Natural killer cell treated with Interleukin-12 subunit alpha and Interleukin-12 subunit beta and Interleukin-15 and Interleukin-18, amount 100 ng/mL, for 72 hours (primary cell): ENCODE data around the gene NETO1. TPM values are rescaled to one million over a fixed set of nuclear protein-coding genes. Genes with fewer than 3 reads are reported as not detected.

Experiments used
- ATAC-seq, 2 donors: fragments of 150-1000 bp; cut with Tn5 transposase in 1 of 2; sonication (Bioruptor Pico), chemical (Tn5 transposase) in 1 of 2; 2 replicates each; pipeline ENCODE4 v1.10.0; 2021
- DNase-seq: peaks from one replicate; pipeline ENCODE4 v3.0.0; 2022; ENCODE audit warnings: low spot score
- H3K27ac Mint-ChIP-seq, 2 donors: 1 replicate in 1 of 2; 2 replicates in 1 of 2; pipeline ENCODE4 v1.8.0; 2022; ENCODE audit warnings: mixed read lengths in 2 of 2, mild to moderate bottlenecking in 1 of 2, moderate library complexity in 1 of 2
- H3K27me3 Mint-ChIP-seq, 2 donors: 1 replicate in 1 of 2; 2 replicates in 1 of 2; pipeline ENCODE4 v1.8.0; 2022; ENCODE audit warnings: mixed read lengths in 2 of 2
- H3K36me3 Mint-ChIP-seq: one replicate; pipeline ENCODE4 v1.8.0; 2022; ENCODE audit warnings: mixed read lengths
- H3K4me1 Mint-ChIP-seq, 2 donors: 1 replicate in 1 of 2; 2 replicates in 1 of 2; pipeline ENCODE4 v1.8.0; 2022; ENCODE audit warnings: low read depth in 2 of 2, mixed read lengths in 2 of 2, mild to moderate bottlenecking in 1 of 2
- H3K4me3 Mint-ChIP-seq: one replicate; pipeline ENCODE4 v1.8.0; 2022; ENCODE audit warnings: mixed read lengths
- H3K9me3 Mint-ChIP-seq: 2 replicates; pipeline ENCODE4 v1.8.0; 2022; ENCODE audit warnings: mixed read lengths
- total RNA-seq, 2 donors: library from RNA; stranded (reverse); gene quantifications; one replicate each; pipeline ENCODE4 v1.2.3, GENCODE V29; 2022

NETO1 gene, protein sequence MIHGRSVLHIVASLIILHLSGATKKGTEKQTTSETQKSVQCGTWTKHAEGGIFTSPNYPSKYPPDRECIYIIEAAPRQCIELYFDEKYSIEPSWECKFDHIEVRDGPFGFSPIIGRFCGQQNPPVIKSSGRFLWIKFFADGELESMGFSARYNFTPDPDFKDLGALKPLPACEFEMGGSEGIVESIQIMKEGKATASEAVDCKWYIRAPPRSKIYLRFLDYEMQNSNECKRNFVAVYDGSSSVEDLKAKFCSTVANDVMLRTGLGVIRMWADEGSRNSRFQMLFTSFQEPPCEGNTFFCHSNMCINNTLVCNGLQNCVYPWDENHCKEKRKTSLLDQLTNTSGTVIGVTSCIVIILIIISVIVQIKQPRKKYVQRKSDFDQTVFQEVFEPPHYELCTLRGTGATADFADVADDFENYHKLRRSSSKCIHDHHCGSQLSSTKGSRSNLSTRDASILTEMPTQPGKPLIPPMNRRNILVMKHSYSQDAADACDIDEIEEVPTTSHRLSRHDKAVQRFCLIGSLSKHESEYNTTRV
- total RNA-seq = not detected

- Mint-ChIP-seq H3K4me1 (no peaks in the 10 kb centered on the region), H3K27me3 (peaks cover 15 to 20% of the 10 kb centered on the region in 2 donors), H3K27ac (no peak within 1 kb of the TSS), H3K36me3 (peaks cover 13% of the 10 kb centered on the region), H3K9me3 (peaks cover 3% of the 10 kb centered on the region), H3K4me3 (no peak within 1 kb of the TSS)
- ATAC-seq (no peak), DNase-seq (no peak)
Measured at GRCh38 chr18:72867746-72868584, at the start of gene NETO1. TSS of gene NETO1 (minus strand) at chr18:72867987. CDS start at chr18:72867291, 696 bp downstream.

DNA sequence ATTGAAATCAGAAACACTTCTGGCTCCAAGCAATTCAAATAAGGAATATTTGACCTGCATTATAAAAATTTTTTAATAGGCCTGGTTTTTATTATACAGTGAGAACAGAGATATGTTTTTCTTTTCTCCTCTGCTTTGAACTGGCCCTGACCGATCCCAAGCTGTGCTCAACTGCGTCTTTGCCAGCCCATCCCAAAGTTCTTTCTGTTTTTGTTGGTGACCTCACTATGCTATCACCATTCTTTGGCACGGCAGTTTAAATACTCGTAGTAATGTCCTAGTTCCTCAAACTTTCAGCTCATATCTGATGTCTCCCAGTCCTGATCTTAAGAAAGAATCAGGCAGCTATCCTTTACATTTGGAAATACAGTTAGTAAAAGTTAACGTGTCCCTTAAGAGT lies 42.3 kb upstream of the NETO1 start:
- H3K4me3 Mint-ChIP-seq = no peak overlapping the region
- no peaks in the 10 kb centered on the region for H3K9me3 Mint-ChIP-seq
- no peak for DNase-seq

GRCh38 chr18:72908181-72908580 lies 40.4 kb upstream of the NETO1 start:
- Mint-ChIP-seq H3K4me1 (no peaks in the 10 kb centered on the region), H3K4me3 (no peak overlapping the region), H3K27ac (no peak overlapping the region), H3K36me3 (no peaks in the 10 kb centered on the region), H3K27me3 (no peaks in the 10 kb centered on the region), H3K9me3 (peaks cover 2% of the 10 kb centered on the region)
- DNase-seq (no peak), ATAC-seq (no peak)

More for the DNA sequence above, 42.3 kb upstream of the NETO1 start:
- no peak overlapping the region for H3K27ac Mint-ChIP-seq
- H3K27me3 Mint-ChIP-seq = no peaks in the 10 kb centered on the region
- H3K36me3 Mint-ChIP-seq = no peaks in the 10 kb centered on the region
- ATAC-seq = no peak
- no peaks in the 10 kb centered on the region for H3K4me1 Mint-ChIP-seq

- Mint-ChIP-seq H3K27me3 (no peaks in the 10 kb centered on the region), H3K9me3 (peaks cover 4% of the 10 kb centered on the region), H3K36me3 (no peaks in the 10 kb centered on the region), H3K4me3 (no peak overlapping the region), H3K4me1 (no peaks in the 10 kb centered on the region), H3K27ac (no peak overlapping the region)
- no peak for ATAC-seq
- DNase-seq = no peak
Measured at GRCh38 chr18:72903033-72903432, 35.2 kb upstream of the NETO1 start.

- Mint-ChIP-seq H3K4me1 (no peaks in the 10 kb centered on the region), H3K4me3 (no peak overlapping the region), H3K27me3 (no peaks in the 10 kb centered on the region), H3K9me3 (peaks cover 4% of the 10 kb centered on the region), H3K36me3 (no peaks in the 10 kb centered on the region), H3K27ac (no peak overlapping the region)
- ATAC-seq (no peak), DNase-seq (no peak)
Measured at GRCh38 chr18:72899338-72899737, 31.6 kb upstream of the NETO1 start.

DNA sequence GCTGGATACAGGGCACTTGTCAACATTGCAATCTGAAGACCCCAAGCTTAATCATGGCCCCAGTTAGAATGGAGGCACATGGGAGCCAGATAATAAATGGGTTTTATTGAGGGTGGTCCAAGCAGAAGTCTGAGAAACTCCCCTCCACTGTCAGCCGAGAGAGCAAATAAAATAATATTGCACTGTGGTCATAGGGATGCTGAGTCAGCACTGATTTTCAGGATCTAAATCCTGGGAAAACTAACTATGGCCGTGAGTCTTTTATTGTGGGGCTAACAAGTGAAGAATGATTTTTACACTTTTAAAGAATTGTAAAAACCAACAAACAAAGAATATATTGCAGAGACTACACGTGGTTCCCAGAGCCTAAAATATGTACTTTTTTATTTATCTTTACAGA lies 31.1 kb upstream of the NETO1 start:
- H3K36me3 Mint-ChIP-seq = no peaks in the 10 kb centered on the region
- DNase-seq = no peak
- no peaks in the 10 kb centered on the region for H3K4me1 Mint-ChIP-seq
- no peaks in the 10 kb centered on the region for H3K27me3 Mint-ChIP-seq
- peaks cover 4% of the 10 kb centered on the region for H3K9me3 Mint-ChIP-seq
- no peak overlapping the region for H3K4me3 Mint-ChIP-seq
- no peak overlapping the region for H3K27ac Mint-ChIP-seq
- no peak for ATAC-seq

DNA sequence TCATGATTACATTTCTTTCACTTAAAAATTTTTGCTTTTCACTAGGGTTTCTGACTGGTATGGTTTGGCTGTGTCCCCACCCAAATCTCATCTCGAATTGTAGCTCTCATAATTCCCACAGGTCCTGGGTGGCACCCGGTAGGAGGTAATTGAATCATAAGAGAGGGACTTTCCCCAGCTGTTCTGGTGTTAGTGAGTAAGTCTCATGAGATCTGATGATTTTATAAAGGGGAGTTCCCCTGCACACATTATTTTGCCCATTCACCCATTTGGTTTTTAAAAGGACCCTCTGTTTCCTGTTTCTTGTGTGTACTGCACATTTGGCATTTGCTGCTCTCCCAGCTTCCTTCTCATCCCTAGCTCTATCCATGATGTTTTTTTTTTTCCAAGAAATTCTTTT lies 27.8 kb upstream of the NETO1 start:
- Mint-ChIP-seq H3K4me1 (no peaks in the 10 kb centered on the region), H3K27me3 (no peaks in the 10 kb centered on the region), H3K27ac (no peak overlapping the region), H3K4me3 (no peak overlapping the region), H3K36me3 (no peaks in the 10 kb centered on the region), H3K9me3 (no peaks in the 10 kb centered on the region)
- ATAC-seq = no peak
- DNase-seq = no peak

DNA sequence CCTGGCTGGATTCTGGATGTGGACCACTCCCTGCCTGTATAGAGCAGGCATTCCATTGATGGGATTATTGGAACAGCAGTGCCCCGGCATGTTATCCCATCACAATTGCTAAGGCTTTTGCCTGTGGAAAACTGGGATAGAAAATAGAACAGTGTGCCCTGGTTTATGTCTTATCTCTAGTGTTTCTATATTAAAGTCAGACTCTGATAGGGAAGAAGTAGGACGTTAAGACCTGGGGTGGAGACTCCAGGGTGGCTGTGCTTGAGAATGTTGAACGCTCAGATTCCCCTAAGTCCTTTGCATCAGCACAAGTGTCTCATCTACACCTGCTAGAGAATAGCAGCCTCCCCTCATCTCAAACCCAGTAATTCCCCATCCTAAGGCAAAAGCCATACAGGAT lies 10.8 kb upstream of the NETO1 start:
- H3K27me3 Mint-ChIP-seq = no peaks in the 10 kb centered on the region
- no peaks in the 10 kb centered on the region for H3K36me3 Mint-ChIP-seq
- DNase-seq = no peak
- no peak for ATAC-seq
- H3K27ac Mint-ChIP-seq = no peak overlapping the region
- H3K9me3 Mint-ChIP-seq = peaks cover 7% of the 10 kb centered on the region
- H3K4me3 Mint-ChIP-seq = no peak overlapping the region
- no peaks in the 10 kb centered on the region for H3K4me1 Mint-ChIP-seq

DNA sequence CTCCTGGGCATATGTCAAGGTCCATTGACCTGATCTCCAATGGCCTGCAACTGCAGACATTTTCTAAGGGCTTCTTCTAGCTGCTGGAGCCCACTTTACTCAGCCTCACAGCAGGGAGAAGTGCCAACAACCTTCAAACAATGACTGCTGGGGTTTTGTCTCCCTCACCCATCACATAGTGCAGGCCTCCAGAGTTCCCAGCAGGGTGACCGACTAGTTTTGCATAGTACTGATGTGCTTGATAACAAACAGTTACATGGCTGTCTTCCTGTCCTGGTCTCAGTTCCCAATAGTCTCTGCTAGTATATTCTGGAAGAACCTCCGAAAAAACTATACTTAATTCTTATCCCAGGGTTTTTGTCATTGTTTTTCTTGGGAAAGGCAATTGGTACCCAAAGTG lies 10.4 kb upstream of the NETO1 start:
- Mint-ChIP-seq H3K9me3 (peaks cover 3% of the 10 kb centered on the region), H3K27ac (no peak overlapping the region), H3K27me3 (no peaks in the 10 kb centered on the region), H3K36me3 (no peaks in the 10 kb centered on the region), H3K4me1 (no peaks in the 10 kb centered on the region), H3K4me3 (no peak overlapping the region)
- ATAC-seq (no peak), DNase-seq (no peak)

DNA sequence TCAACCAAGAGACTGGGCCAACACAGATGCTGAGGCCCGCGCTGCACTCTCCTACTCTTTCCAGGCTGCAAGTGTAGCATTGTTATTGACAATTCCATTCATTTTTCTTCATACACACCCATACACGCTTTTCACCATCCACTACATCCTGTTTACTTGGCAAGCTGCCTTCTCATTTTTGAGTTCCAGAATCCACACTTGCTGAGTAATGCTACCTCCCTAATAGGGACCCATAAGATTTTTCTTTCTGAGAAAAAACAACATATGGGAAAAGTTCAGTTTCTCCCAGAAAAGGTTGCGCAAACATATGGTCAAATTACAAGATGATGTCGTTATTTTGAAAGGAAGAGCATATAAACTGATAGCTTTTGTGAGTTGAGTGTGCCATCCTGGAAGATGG lies 3.3 kb upstream of the NETO1 start:
- H3K9me3 Mint-ChIP-seq = peaks cover 7% of the 10 kb centered on the region
- no peak overlapping the region for H3K27ac Mint-ChIP-seq
- ATAC-seq (no peak), DNase-seq (no peak)
- H3K4me3 Mint-ChIP-seq = no peak overlapping the region
- no peaks in the 10 kb centered on the region for H3K4me1 Mint-ChIP-seq
- peaks cover 13% of the 10 kb centered on the region for H3K36me3 Mint-ChIP-seq
- H3K27me3 Mint-ChIP-seq = peaks cover 11 to 17% of the 10 kb centered on the region in 2 donors

DNA sequence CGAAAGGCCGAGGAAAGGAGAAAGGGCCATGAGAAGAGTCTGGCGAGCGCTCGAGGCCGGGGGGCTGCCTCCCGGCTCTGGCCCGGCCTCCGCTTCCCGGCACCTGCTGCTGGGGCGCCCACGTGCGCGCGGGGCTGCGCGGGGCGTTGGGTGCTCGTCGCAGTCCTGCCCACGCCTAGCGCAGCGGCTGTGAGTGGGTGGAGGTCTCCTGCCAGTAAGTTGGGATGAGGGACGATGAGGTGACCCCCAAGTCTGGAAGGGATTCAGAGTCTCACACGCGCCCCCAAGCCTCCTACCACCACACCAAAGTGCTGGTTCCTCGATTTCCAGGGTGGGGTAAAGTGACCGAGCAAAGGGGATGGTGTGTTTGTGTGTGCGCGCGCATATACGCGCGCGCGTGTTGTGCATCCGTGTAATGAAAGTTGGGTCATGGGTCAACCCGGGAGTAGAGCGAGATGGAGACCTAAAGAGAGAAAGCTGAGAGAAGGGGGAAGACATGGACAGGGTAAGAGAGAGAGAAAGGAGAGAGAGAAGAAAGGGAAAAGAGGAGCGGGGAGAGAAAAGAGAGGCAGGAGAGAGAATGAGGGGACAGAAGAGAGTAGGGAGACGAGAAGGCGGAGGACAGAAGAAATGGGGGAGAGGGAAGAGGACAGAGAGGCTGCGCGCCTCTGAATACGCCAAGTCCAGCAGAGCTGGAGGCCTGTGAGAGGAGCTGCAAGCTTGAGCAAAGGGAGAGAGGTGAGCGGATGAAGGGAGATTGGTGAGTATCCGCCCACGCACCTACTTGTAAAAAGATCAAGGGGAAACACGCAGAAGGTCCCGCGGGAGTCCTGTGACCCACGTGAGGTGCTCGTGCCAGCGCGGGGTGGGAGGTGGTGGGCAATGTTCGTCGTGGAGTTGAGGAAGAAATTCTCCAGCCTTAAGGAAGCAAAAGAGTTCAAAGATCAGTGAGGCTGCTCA lies 1.7 kb upstream of the NETO1 start:
- peaks cover 13% of the 10 kb centered on the region for H3K36me3 Mint-ChIP-seq
- no peak for ATAC-seq
- H3K27ac Mint-ChIP-seq = no peak overlapping the region
- H3K4me3 Mint-ChIP-seq = no peak overlapping the region
- no peaks in the 10 kb centered on the region for H3K4me1 Mint-ChIP-seq
- DNase-seq = no peak
- peaks cover 15 to 20% of the 10 kb centered on the region in 2 donors for H3K27me3 Mint-ChIP-seq
- peaks cover 3% of the 10 kb centered on the region for H3K9me3 Mint-ChIP-seq

DNA sequence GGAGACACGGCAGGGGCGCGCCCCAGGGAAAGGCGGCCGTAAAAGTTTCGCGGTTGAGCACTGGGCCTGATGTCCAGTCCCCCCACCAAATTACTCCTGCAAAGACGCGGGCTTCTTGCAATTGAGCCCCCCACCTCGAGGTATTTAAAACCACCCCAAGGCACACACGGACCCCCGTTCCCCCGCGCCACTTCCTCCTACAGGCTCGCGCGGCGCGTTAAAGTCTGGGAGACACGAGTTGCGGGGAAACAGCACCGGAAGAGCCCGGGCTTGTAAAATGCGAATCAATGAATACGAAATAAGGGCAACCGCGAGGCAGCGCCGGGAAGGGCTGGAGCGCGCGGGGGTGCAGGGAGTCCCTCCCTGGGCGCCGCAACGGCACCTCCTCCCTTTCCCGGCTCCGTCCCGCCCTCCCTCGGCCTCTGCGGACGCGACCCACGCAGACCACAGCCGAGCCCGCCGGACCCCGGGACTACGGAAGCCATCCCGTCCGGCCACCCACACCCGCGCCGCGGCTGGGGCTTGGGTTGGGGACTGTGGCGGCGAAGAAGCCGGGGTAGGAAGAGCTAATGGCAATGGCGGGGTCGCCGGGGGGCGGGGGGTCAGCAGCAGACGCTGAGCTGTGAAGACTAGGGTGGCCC lies 918 bp upstream of the NETO1 start:
- DNase-seq (no peak), ATAC-seq (no peak)
- H3K4me1 Mint-ChIP-seq = no peaks in the 10 kb centered on the region
- no peak overlapping the region for H3K27ac Mint-ChIP-seq
- peaks cover 3% of the 10 kb centered on the region for H3K9me3 Mint-ChIP-seq
- peaks cover 13% of the 10 kb centered on the region for H3K36me3 Mint-ChIP-seq
- no peak overlapping the region for H3K4me3 Mint-ChIP-seq
- H3K27me3 Mint-ChIP-seq = peaks cover 15 to 20% of the 10 kb centered on the region in 2 donors
